HG03571 (cell line): ENCODE results near the gene CAMKK1.

Source experiments
- ATAC-seq: cut with Tn5 transposase; IDR thresholded peaks from one replicate; pipeline ENCODE4 v1.9.1; 2021; ENCODE audit not compliant: unreplicated experiment

The CAMKK1 gene

GRCh38 chr17:3814361-3814760 lies 78.5 kb downstream of the CAMKK1 start:
- ATAC-seq = no peak

GRCh38 chr17:3813171-3813570 lies 79.7 kb downstream of the CAMKK1 start:
- no peak for ATAC-seq

- ATAC-seq = no peak
These were observed 80.1 kb downstream of the CAMKK1 start for GRCh38 chr17:3812771-3813170.

- no peak for ATAC-seq
These were observed 80.6 kb downstream of the CAMKK1 start for GRCh38 chr17:3812284-3812683.
